Measurements from ENCODE around the gene GARNL3. TPM values are rescaled to one million over a fixed set of nuclear protein-coding genes. Genes with fewer than 3 reads are reported as not detected.

GARNL3 gene
- total RNA-seq, 2 experiments from 2014 or later = 0.63 to 1.8 TPM

GRCh38 chr9:127388037-127388855 lies 123.7 kb downstream of the GARNL3 start:
- H3K4me1 Mint-ChIP-seq (ENCODE audit: low read depth) = peaks cover 26% of the 10 kb centered on the region
- Histone ChIP-seq H3K27ac (ENCODE audit: low read depth in 1 of 2, low read length in 2 of 2) (no peak overlapping the region), H3K27me3 (ENCODE audit: control insufficient read depth in 1 of 2, insufficient read depth in 2 of 2, low read length in 2 of 2) (peaks cover 69 to 75% of the 10 kb centered on the region in 2 experiments), H3K4me1 (ENCODE audit: insufficient read depth, low read length) (peaks cover 23% of the 10 kb centered on the region), H3K9me3 (ENCODE audit: control insufficient read depth in 1 of 2, insufficient read depth in 1 of 2, low read length in 2 of 2) (peaks cover 0 to 8% of the 10 kb centered on the region in 2 experiments), H3K4me3 (ENCODE audit: low read length) (no peak overlapping the region), H3K36me3 (ENCODE audit: insufficient read depth, low read length) (no peaks in the 10 kb centered on the region)
- H3K9me3 Mint-ChIP-seq = no peaks in the 10 kb centered on the region
- H3K27ac Mint-ChIP-seq = peak overlapping the region; percentile 37
- ChIA-PET POLR2A (interaction anchor here (0.6 to 2.5 kb wide), 13 partner anchors 9 to 1619 kb away, joined by 3 to 25 read pairs (median 4); partner anchors contain the start of genes LRSAM1, RPL12 and SLC2A8), CTCF (interaction anchor here (0.8 to 1.8 kb wide), 4 partner anchors 9 to 174 kb away, joined by 3 to 13 read pairs (median 4); partner anchors contain the start of genes LRSAM1, RPL12 and SLC2A8)
- no peaks in the 10 kb centered on the region for H3K36me3 Mint-ChIP-seq (ENCODE audit: low read depth)
- peak; percentile 75 to 96 (median 82) for DNase-seq
- H3K27me3 Mint-ChIP-seq = peaks cover 86% of the 10 kb centered on the region
- intact Hi-C loops (cut with DNase I, micrococcal nuclease) = loop anchor here (1.0 to 5.0 kb wide), 5 partner anchors 37 to 402 kb away; partner anchors contain the start of genes LRSAM1 (in 2 of the 2), RPL12 (in 2 of the 2) and ZNF79 (in 1 of the 2)
- peak overlapping the region; percentile 42 for H3K4me3 Mint-ChIP-seq
- ATAC-seq (ENCODE audit: poor library complexity) = peak; percentile 96
- TF ChIP-seq CTCF (IDR thresholded peaks at IDR 0.05) = no peak

- peak overlapping the region; percentile 37 for H3K27ac Mint-ChIP-seq
- CTCF ChIA-PET = interaction anchor here (0.8 to 1.8 kb wide), 4 partner anchors 8 to 174 kb away, joined by 3 to 13 read pairs (median 4); partner anchors contain the start of genes LRSAM1, RPL12 and SLC2A8
Observed at GRCh38 chr9:127388856-127389238, 124.3 kb downstream of the GARNL3 start.

More at GRCh38 chr9:127388856-127389238, 124.3 kb downstream of the GARNL3 start:
- POLR2A ChIA-PET = interaction anchor here (0.7 to 2.5 kb wide), 7 partner anchors 8 to 1618 kb away, joined by 3 to 25 read pairs (median 5); partner anchors contain the start of genes LRSAM1, RPL12 and SLC2A8
- Histone ChIP-seq H3K36me3 (ENCODE audit: insufficient read depth, low read length) (no peaks in the 10 kb centered on the region), H3K9me3 (ENCODE audit: control insufficient read depth in 1 of 2, insufficient read depth in 1 of 2, low read length in 2 of 2) (peaks cover 0 to 8% of the 10 kb centered on the region in 2 experiments), H3K27ac (ENCODE audit: low read depth in 1 of 2, low read length in 2 of 2) (no peak overlapping the region), H3K4me3 (ENCODE audit: low read length) (no peak overlapping the region), H3K4me1 (ENCODE audit: insufficient read depth, low read length) (peaks cover 23% of the 10 kb centered on the region), H3K27me3 (ENCODE audit: control insufficient read depth in 1 of 2, insufficient read depth in 2 of 2, low read length in 2 of 2) (peaks cover 66 to 75% of the 10 kb centered on the region in 2 experiments)
- DNase-seq = peak in 2 of 14 experiments; percentile 23 to 27
- Mint-ChIP-seq H3K4me3 (peak overlapping the region; percentile 42), H3K9me3 (no peaks in the 10 kb centered on the region), H3K4me1 (ENCODE audit: low read depth) (peaks cover 26% of the 10 kb centered on the region), H3K27me3 (peaks cover 86% of the 10 kb centered on the region), H3K36me3 (ENCODE audit: low read depth) (no peaks in the 10 kb centered on the region)
- intact Hi-C loops (cut with DNase I, micrococcal nuclease) = loop anchor here (1.0 to 5.0 kb wide), 5 partner anchors 36 to 403 kb away; partner anchors contain the start of genes LRSAM1 (in 2 of the 2), RPL12 (in 2 of the 2) and ZNF79 (in 1 of the 2)
- no peak for ATAC-seq (ENCODE audit: poor library complexity)
- TF ChIP-seq CTCF (IDR thresholded peaks at IDR 0.05) = no peak

Measured in CD4-positive, alpha-beta T cell (primary cell).